Astrocyte of the cerebellum (primary cell): ENCODE data around the gene RIMOC1.

Experiments used
- DNase-seq: peaks from one replicate; pipeline ENCODE4 v3.0.0-alpha.2; 2011; ENCODE audit warnings: low read depth
- H3K4me3 ChIP-seq: 2 replicates; pipeline ENCODE4 v1.5.1; 2011; ENCODE audit warnings: mild to moderate bottlenecking, low read depth, low read length, moderate library complexity
- in situ Hi-C: cut with HindIII; loops from 2 replicates; pipeline ENCODE4 v1.10.0; 2017; ENCODE audit warnings: low sequenced_read_pairs
- TF ChIP-seq, protein P1 (sequence below): IDR thresholded peaks from 2 replicates; pipeline ENCODE4 v1.5.1; 2012; ENCODE audit warnings: low read length, low read depth, moderate library complexity, mild to moderate bottlenecking; ENCODE audit errors: missing control alignments

Gene RIMOC1

DNA sequence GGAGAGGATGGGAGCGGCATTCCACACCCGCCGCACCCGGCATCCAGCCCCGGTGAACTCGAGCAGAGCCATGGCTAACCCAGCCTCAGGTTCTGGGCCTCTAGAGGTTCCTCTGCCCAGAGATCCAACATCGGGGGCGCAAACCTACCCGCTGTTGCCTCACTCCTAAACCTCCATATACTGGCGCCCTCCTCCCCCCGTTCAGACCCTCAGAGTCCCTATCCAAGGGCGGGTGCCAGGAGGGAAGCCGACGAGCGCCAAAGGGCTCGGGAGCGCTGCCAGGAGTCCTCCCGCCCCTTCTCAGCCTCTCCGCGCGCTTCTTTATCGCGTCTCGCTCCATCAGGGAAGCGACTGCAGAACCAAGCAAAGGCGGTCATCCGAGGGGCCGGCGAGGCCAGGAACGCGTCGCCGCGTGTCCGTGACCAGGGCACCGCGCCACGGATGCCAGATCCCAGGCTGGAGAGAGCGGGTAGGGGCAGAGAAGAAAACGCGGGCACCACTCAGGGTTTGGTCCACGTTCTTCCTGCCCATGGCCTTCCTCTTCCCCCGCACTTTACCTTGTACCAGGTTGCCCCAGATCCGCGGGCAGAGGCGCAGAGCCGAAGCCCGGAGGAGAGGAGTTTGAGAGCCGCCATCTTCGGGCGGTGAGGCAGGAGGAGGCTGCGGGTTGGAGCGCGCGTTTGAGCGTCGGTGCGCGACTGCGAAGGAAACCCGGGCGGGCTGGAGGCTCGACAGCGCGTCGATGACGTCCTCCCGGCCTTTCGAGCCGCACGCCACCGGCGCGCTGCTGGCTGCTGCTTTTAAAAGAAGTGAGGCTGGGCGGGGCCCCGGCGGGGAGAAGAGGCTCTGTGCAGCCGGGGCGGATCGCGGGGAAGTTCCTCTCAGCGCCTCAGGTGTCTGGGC is 34.2 kb upstream of the RIMOC1 start, which contains the start of gene OXCT1:
Gene OXCT1 (minus strand): TSS at position 702 of the 903 bp plus-strand sequence. CDS start 67 bp downstream, at position 635.
- peak; percentile 55 for DNase-seq
- in situ Hi-C loops = no loop called here

GRCh38 chr5:41870627-41871048 is 33.5 kb upstream of the RIMOC1 start:
- TF ChIP-seq, protein P1, sequence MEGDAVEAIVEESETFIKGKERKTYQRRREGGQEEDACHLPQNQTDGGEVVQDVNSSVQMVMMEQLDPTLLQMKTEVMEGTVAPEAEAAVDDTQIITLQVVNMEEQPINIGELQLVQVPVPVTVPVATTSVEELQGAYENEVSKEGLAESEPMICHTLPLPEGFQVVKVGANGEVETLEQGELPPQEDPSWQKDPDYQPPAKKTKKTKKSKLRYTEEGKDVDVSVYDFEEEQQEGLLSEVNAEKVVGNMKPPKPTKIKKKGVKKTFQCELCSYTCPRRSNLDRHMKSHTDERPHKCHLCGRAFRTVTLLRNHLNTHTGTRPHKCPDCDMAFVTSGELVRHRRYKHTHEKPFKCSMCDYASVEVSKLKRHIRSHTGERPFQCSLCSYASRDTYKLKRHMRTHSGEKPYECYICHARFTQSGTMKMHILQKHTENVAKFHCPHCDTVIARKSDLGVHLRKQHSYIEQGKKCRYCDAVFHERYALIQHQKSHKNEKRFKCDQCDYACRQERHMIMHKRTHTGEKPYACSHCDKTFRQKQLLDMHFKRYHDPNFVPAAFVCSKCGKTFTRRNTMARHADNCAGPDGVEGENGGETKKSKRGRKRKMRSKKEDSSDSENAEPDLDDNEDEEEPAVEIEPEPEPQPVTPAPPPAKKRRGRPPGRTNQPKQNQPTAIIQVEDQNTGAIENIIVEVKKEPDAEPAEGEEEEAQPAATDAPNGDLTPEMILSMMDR = no peak
- in situ Hi-C loops = no loop called here
- peak overlapping the region; percentile 84 for H3K4me3 ChIP-seq
- no peak for DNase-seq

More for the DNA sequence above, 34.2 kb upstream of the RIMOC1 start, which contains the start of gene OXCT1:
- peak within 1 kb of the TSS; percentile 84 for H3K4me3 ChIP-seq
- TF ChIP-seq, protein P1 = no peak

DNA sequence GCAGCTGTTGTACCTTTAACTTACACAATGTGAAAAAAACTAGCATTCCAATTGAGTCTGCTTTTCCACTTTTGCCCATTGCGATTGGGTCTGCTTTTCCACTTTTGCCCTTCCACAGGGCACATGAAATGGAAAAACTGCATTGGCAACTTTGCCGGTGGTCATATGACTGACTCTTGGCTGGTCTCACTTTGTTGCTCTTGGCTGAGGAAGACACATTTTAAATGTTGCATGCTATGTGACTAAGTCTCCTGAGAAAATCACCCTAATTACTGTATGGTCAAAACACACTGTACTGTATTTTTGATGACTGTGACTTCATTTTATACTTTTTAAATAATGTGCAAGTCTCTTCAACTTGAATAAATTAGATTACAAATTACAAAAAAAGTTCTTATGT is 32.3 kb upstream of the RIMOC1 start:
- no peak overlapping the region for H3K4me3 ChIP-seq
- TF ChIP-seq, protein P1 = no peak
- DNase-seq = peak; percentile 69
- in situ Hi-C loops = no loop called here

DNA sequence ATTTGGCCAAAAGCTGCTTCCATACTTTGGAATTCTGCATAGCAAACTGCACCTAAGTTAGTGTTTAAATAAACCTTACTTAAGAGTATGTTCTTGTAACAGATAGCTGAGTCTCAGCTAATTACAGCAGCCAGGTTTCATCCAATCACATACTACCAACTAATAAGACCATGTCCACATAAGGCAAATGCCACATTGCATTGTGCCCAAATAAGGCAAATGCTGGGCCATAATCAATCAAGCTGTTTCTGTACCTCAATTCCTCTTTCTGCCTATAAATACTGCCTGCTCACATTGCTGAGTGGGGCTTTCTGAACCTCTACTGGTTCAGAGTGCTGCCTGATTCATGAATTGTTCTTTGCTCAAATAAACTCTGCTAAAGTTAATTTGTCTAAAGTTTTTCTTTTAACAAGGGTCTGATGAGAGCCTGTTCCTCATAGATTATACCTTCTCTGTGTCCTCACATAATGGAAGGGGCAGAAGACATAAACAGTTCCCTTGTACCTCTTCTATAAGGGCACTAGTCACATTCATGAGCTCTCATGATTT is 29.6 kb upstream of the RIMOC1 start:
- no peak overlapping the region for H3K4me3 ChIP-seq
- TF ChIP-seq, protein P1 = no peak
- no peak for DNase-seq
- in situ Hi-C loops = no loop called here

DNA sequence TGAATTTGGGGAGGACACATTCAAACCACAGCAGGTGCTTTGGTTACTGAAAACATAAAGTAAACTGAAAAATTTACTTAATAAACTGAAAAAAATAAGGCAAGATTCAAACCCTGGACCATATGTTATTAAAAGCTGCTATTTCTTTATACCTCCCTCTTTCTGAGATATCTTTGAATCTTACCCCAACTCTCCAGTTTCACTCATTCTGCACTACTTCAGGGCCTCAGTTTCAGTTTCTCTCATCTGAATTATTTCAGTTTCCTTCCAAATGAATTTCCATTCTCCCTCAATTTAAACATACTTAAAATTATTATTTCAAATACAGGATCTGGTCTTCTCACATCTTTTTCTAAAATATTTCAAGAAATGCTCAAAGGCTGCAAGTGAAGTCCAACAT is 29.0 kb upstream of the RIMOC1 start:
- no peak for DNase-seq
- in situ Hi-C loops = no loop called here
- no peak overlapping the region for H3K4me3 ChIP-seq
- TF ChIP-seq, protein P1 = no peak

GRCh38 chr5:41876678-41877077 is 27.5 kb upstream of the RIMOC1 start:
- no peak overlapping the region for H3K4me3 ChIP-seq
- in situ Hi-C loops = no loop called here
- TF ChIP-seq, protein P1 = no peak
- no peak for DNase-seq
